ENCODE data around the gene SPIN3.

GRCh38 chrX:56943264-56943663 is 52.1 kb downstream of the SPIN3 start:
- TF ChIP-seq EZH2phosphoT487 (IDR thresholded peaks at IDR 0.05; ENCODE audit: insufficient read depth, low read depth) (no peak), EZH2 (IDR thresholded peaks at IDR 0.05; ENCODE audit: insufficient read depth, poor library complexity, severe bottlenecking) (no peak)

Measured in GM23248 (cell line).